IgD-negative memory B cell (primary cell): Measurements from ENCODE around the gene PPCDC. TPM values are rescaled to one million over a fixed set of nuclear protein-coding genes. Genes with fewer than 3 reads are reported as not detected.

Experiments
- H3K27ac Mint-ChIP-seq, 3 donors: one replicate each; pipeline ENCODE4 v1.8.0; 2020 to 2022; ENCODE audit warnings: mild to moderate bottlenecking in 3 of 3, mixed read lengths in 3 of 3, moderate library complexity in 1 of 3
- H3K27me3 Mint-ChIP-seq: one replicate; pipeline ENCODE4 v1.8.0; 2021; ENCODE audit warnings: mixed read lengths
- H3K36me3 Mint-ChIP-seq: one replicate; pipeline ENCODE4 v1.8.0; 2020; ENCODE audit warnings: mild to moderate bottlenecking, mixed read lengths
- H3K4me1 Mint-ChIP-seq, 3 donors: one replicate each; pipeline ENCODE4 v1.8.0; 2020 to 2022; ENCODE audit warnings: mixed read lengths in 3 of 3, mild to moderate bottlenecking in 1 of 3
- H3K4me3 Mint-ChIP-seq, 4 donors: one replicate each; pipeline ENCODE4 v1.8.0; 2020 to 2022; ENCODE audit warnings: mild to moderate bottlenecking in 4 of 4, mixed read lengths in 4 of 4, moderate library complexity in 3 of 4
- H3K9me3 Mint-ChIP-seq, 3 donors: one replicate each; pipeline ENCODE4 v1.8.0; 2020 to 2021; ENCODE audit warnings: mixed read lengths in 3 of 3, mild to moderate bottlenecking in 1 of 3
- polyA plus RNA-seq: library from polyadenylated mRNA; unstranded; fragments of 300-500 nt; fragmentation: Illumina TruSeq; gene quantifications from one replicate; pipeline ENCODE4 v1.2.3, GENCODE V29; 2021

Gene PPCDC
- polyA plus RNA-seq, 1 donor from 2014 or later = 12.6 TPM

- Mint-ChIP-seq H3K27ac (no peak overlapping the region), H3K4me1 (peaks cover 0 to 6% (median 5%) of the 10 kb centered on the region in 3 donors), H3K9me3 (no peaks in the 10 kb centered on the region), H3K27me3 (no peaks in the 10 kb centered on the region), H3K36me3 (peaks cover 2% of the 10 kb centered on the region), H3K4me3 (no peak overlapping the region)
Observed at GRCh38 chr15:75059607-75060006, 36.2 kb downstream of the PPCDC start.

GRCh38 chr15:75061272-75061671 lies 37.9 kb downstream of the PPCDC start:
- Mint-ChIP-seq H3K27me3 (no peaks in the 10 kb centered on the region), H3K27ac (no peak overlapping the region), H3K4me1 (peaks cover 7 to 13% (median 9%) of the 10 kb centered on the region in 3 donors), H3K4me3 (no peak overlapping the region), H3K36me3 (peaks cover 2% of the 10 kb centered on the region), H3K9me3 (peaks cover 0 to 3% (median 0%) of the 10 kb centered on the region in 3 donors)

- no peak overlapping the region for H3K27ac Mint-ChIP-seq
- peaks cover 12 to 22% (median 14%) of the 10 kb centered on the region in 3 donors for H3K4me1 Mint-ChIP-seq
- peaks cover 2% of the 10 kb centered on the region for H3K36me3 Mint-ChIP-seq
- H3K4me3 Mint-ChIP-seq = no peak overlapping the region
- peaks cover 0 to 9% (median 0%) of the 10 kb centered on the region in 3 donors for H3K9me3 Mint-ChIP-seq
- no peaks in the 10 kb centered on the region for H3K27me3 Mint-ChIP-seq
Observed at GRCh38 chr15:75062706-75063105, 39.3 kb downstream of the PPCDC start.

GRCh38 chr15:75063338-75063737 lies 39.9 kb downstream of the PPCDC start:
- no peaks in the 10 kb centered on the region for H3K27me3 Mint-ChIP-seq
- no peak overlapping the region for H3K27ac Mint-ChIP-seq
- no peaks in the 10 kb centered on the region for H3K36me3 Mint-ChIP-seq
- no peak overlapping the region for H3K4me3 Mint-ChIP-seq
- peaks cover 0 to 9% (median 0%) of the 10 kb centered on the region in 3 donors for H3K9me3 Mint-ChIP-seq
- H3K4me1 Mint-ChIP-seq = peaks cover 14 to 24% (median 15%) of the 10 kb centered on the region in 3 donors

GRCh38 chr15:75063889-75064288 lies 40.5 kb downstream of the PPCDC start:
- no peaks in the 10 kb centered on the region for H3K36me3 Mint-ChIP-seq
- no peak overlapping the region for H3K27ac Mint-ChIP-seq
- no peak overlapping the region for H3K4me3 Mint-ChIP-seq
- peaks cover 14 to 29% (median 19%) of the 10 kb centered on the region in 3 donors for H3K4me1 Mint-ChIP-seq
- no peaks in the 10 kb centered on the region for H3K27me3 Mint-ChIP-seq
- peaks cover 0 to 9% (median 0%) of the 10 kb centered on the region in 3 donors for H3K9me3 Mint-ChIP-seq

- H3K4me3 Mint-ChIP-seq = no peak overlapping the region
- peaks cover 20 to 39% (median 29%) of the 10 kb centered on the region in 3 donors for H3K4me1 Mint-ChIP-seq
- no peak overlapping the region for H3K27ac Mint-ChIP-seq
- H3K9me3 Mint-ChIP-seq = peaks cover 0 to 9% (median 0%) of the 10 kb centered on the region in 3 donors
- H3K36me3 Mint-ChIP-seq = peaks cover 4% of the 10 kb centered on the region
- no peaks in the 10 kb centered on the region for H3K27me3 Mint-ChIP-seq
Observed at GRCh38 chr15:75064846-75065245, 41.5 kb downstream of the PPCDC start.

GRCh38 chr15:75065467-75065850 lies 42.1 kb downstream of the PPCDC start:
- Mint-ChIP-seq H3K9me3 (peaks cover 0 to 9% (median 0%) of the 10 kb centered on the region in 3 donors), H3K4me1 (peaks cover 20 to 45% (median 32%) of the 10 kb centered on the region in 3 donors), H3K36me3 (peaks cover 4% of the 10 kb centered on the region), H3K27me3 (no peaks in the 10 kb centered on the region), H3K4me3 (peak overlapping the region in 2 of 4 donors; percentile 41 to 47), H3K27ac (peak overlapping the region in 2 of 3 donors; percentile 83 to 85)

- H3K4me1 Mint-ChIP-seq = peaks cover 20 to 46% (median 32%) of the 10 kb centered on the region in 3 donors
- no peaks in the 10 kb centered on the region for H3K27me3 Mint-ChIP-seq
- H3K27ac Mint-ChIP-seq = peak overlapping the region in 1 of 3 donors; percentile 85
- peaks cover 4% of the 10 kb centered on the region for H3K36me3 Mint-ChIP-seq
- peaks cover 0 to 9% (median 0%) of the 10 kb centered on the region in 3 donors for H3K9me3 Mint-ChIP-seq
- H3K4me3 Mint-ChIP-seq = peak overlapping the region in 1 of 4 donors; percentile 41
Observed at GRCh38 chr15:75065851-75066509, 42.6 kb downstream of the PPCDC start.

GRCh38 chr15:75067123-75067830 lies 43.9 kb downstream of the PPCDC start:
- Mint-ChIP-seq H3K4me1 (peaks cover 31 to 49% (median 35%) of the 10 kb centered on the region in 3 donors), H3K4me3 (peak overlapping the region in 1 of 4 donors; percentile 82), H3K27me3 (no peaks in the 10 kb centered on the region), H3K27ac (peak overlapping the region in 1 of 3 donors; percentile 45), H3K36me3 (peaks cover 4% of the 10 kb centered on the region), H3K9me3 (peaks cover 0 to 9% (median 0%) of the 10 kb centered on the region in 3 donors)

GRCh38 chr15:75068748-75069147 lies 45.4 kb downstream of the PPCDC start:
- Mint-ChIP-seq H3K4me1 (peaks cover 36 to 56% (median 41%) of the 10 kb centered on the region in 3 donors), H3K4me3 (peak overlapping the region in 2 of 4 donors; percentile 82 to 84), H3K36me3 (peaks cover 4% of the 10 kb centered on the region), H3K27ac (peak overlapping the region in 2 of 3 donors; percentile 53 to 93), H3K9me3 (peaks cover 0 to 11% (median 0%) of the 10 kb centered on the region in 3 donors), H3K27me3 (no peaks in the 10 kb centered on the region)

- Mint-ChIP-seq H3K9me3 (peaks cover 0 to 11% (median 0%) of the 10 kb centered on the region in 3 donors), H3K36me3 (peaks cover 4% of the 10 kb centered on the region), H3K4me3 (peak overlapping the region in 3 of 4 donors; percentile 21 to 87 (median 84)), H3K27me3 (no peaks in the 10 kb centered on the region), H3K27ac (peak overlapping the region; percentile 22 to 93 (median 89)), H3K4me1 (peaks cover 36 to 56% (median 41%) of the 10 kb centered on the region in 3 donors)
Observed at GRCh38 chr15:75069301-75069925, 46.0 kb downstream of the PPCDC start.

- peak overlapping the region in 2 of 4 donors; percentile 17 to 22 for H3K4me3 Mint-ChIP-seq
- H3K4me1 Mint-ChIP-seq = peaks cover 33 to 47% (median 37%) of the 10 kb centered on the region in 3 donors
- H3K36me3 Mint-ChIP-seq = peaks cover 4% of the 10 kb centered on the region
- H3K9me3 Mint-ChIP-seq = peaks cover 3 to 11% (median 3%) of the 10 kb centered on the region in 3 donors
- peak overlapping the region in 2 of 3 donors; percentile 71 to 93 for H3K27ac Mint-ChIP-seq
- no peaks in the 10 kb centered on the region for H3K27me3 Mint-ChIP-seq
Observed at GRCh38 chr15:75070674-75071073, 47.3 kb downstream of the PPCDC start.

- no peaks in the 10 kb centered on the region for H3K27me3 Mint-ChIP-seq
- H3K4me3 Mint-ChIP-seq = peak overlapping the region in 1 of 4 donors; percentile 60
- peaks cover 4 to 6% (median 4%) of the 10 kb centered on the region in 3 donors for H3K9me3 Mint-ChIP-seq
- peaks cover 4% of the 10 kb centered on the region for H3K36me3 Mint-ChIP-seq
- peaks cover 33 to 47% (median 36%) of the 10 kb centered on the region in 3 donors for H3K4me1 Mint-ChIP-seq
- H3K27ac Mint-ChIP-seq = peak overlapping the region; percentile 23 to 66 (median 62)
Observed at GRCh38 chr15:75073197-75073596, 49.8 kb downstream of the PPCDC start.

GRCh38 chr15:75076277-75076676 lies 52.9 kb downstream of the PPCDC start:
- Mint-ChIP-seq H3K9me3 (peaks cover 4 to 6% (median 4%) of the 10 kb centered on the region in 3 donors), H3K27ac (no peak overlapping the region), H3K36me3 (no peaks in the 10 kb centered on the region), H3K4me3 (no peak overlapping the region), H3K4me1 (peaks cover 18 to 26% (median 23%) of the 10 kb centered on the region in 3 donors), H3K27me3 (peaks cover 2% of the 10 kb centered on the region)
